Thyroid gland (tissue), 4 donors: Measurements from ENCODE around the gene DUS1L. TPM values are rescaled to one million over a fixed set of nuclear protein-coding genes. Genes with fewer than 3 reads are reported as not detected.

Experiments
- DNase-seq, 2 donors: peaks; one replicate each; pipeline ENCODE4 v3.0.0-alpha.2; 2019
- H3K27ac ChIP-seq, 3 donors: fragments of 200-600 bp; sonication (generic); 1 replicate in 2 of 3; 2 replicates in 1 of 3; pipeline ENCODE4 v1.5.1; 2016 to 2019; ENCODE audit warnings: mild to moderate bottlenecking in 1 of 3, moderate library complexity in 1 of 3
- H3K27me3 ChIP-seq: fragments of 200-600 bp; sonication (generic); one replicate; pipeline ENCODE4 v1.5.1; 2019
- H3K36me3 ChIP-seq, 2 donors: fragments of 200-600 bp; sonication (generic); one replicate each; pipeline ENCODE4 v1.5.1; 2016 to 2019
- H3K4me1 ChIP-seq, 2 donors: fragments of 200-600 bp; sonication (generic); one replicate each; pipeline ENCODE4 v1.5.1; 2017 to 2019
- H3K4me3 ChIP-seq, 3 donors: fragments of 200-600 bp; sonication (generic); replicated peaks in 1 of 3; 1 replicate in 2 of 3; 2 replicates in 1 of 3; pipeline ENCODE4 v1.5.1; 2016; ENCODE audit warnings: mild to moderate bottlenecking in 1 of 3
- H3K9me3 ChIP-seq: fragments of 200-600 bp; sonication (generic); one replicate; pipeline ENCODE4 v1.5.1; 2017
- POLR2A ChIP-seq, 2 donors: fragments of 450-650 bp; IDR thresholded peaks; one replicate each; pipeline ENCODE4 v1.6.1; 2017; ENCODE audit warnings: antibody characterized with exemption in 2 of 2, mild to moderate bottlenecking in 2 of 2, moderate library complexity in 1 of 2
- WGBS, 2 donors: methylation state at CpG; one replicate each; pipeline ENCODE4 v1.1.5; 2017; 5-methylcytosine and 5-hydroxymethylcytosine counted together
- intact Hi-C: fragments of 100-400 bp; cut with DNase I; formaldehyde crosslinking; loops from one replicate; pipeline ENCODE4 v1.15.1; 2023
- total RNA-seq, 4 donors: library from RNA; depleted of rRNA; stranded (reverse); fragments of >200 nt; gene quantifications; one replicate each; pipeline ENCODE4 v1.2.3, GENCODE V29; 2016
- TF ChIP-seq, protein P1 (sequence below), 6 experiments: fragments of 200-600 bp in 3 of 6; fragments of 450-650 bp in 3 of 6; sonication (generic) in 3 of 6; IDR thresholded peaks; one replicate each; pipeline ENCODE4 v1.5.1; 2016 to 2019; ENCODE audit warnings: antibody characterized with exemption in 6 of 6, mild to moderate bottlenecking in 2 of 6, inconsistent platforms in 1 of 6, moderate library complexity in 1 of 6

DUS1L gene
- total RNA-seq, 4 donors from 2014 or later = 58.7 to 90.5 (median 75.5) TPM

DNA sequence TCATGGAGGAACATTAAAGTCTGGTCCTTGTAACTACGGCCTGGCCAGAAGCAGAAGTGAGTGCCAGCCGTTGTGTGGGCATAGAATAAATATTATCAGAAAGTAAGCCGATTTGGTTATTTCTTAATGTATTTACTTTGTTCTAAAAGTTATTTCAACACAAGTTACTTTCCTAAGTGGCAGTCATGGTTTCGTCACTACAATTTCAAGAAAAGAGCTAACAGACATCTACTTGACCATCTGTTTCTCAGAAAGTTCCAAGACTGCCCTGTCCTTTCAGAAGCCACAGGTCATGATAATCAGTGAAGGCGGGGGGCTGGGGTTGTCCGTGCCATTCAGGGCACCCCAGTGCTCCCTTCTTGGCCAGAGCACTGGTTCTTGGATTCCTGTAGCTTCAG lies 47.3 kb upstream of the DUS1L start:
- H3K27me3 ChIP-seq = no peaks in the 10 kb centered on the region
- H3K27ac ChIP-seq = no peak overlapping the region
- no peak for TF ChIP-seq POLR2A (IDR thresholded peaks at IDR 0.05)
- DNase-seq = no peak
- intact Hi-C loops = no loop called here
- peaks cover 0 to 5% of the 10 kb centered on the region in 2 donors for H3K36me3 ChIP-seq
- peaks cover 9 to 10% of the 10 kb centered on the region in 2 donors for H3K4me1 ChIP-seq
- H3K9me3 ChIP-seq = no peaks in the 10 kb centered on the region
- H3K4me3 ChIP-seq = no peak overlapping the region
- WGBS, 2 donors = 91 to 96% methylated on average over 6 of the region's 6 CpGs

DNA sequence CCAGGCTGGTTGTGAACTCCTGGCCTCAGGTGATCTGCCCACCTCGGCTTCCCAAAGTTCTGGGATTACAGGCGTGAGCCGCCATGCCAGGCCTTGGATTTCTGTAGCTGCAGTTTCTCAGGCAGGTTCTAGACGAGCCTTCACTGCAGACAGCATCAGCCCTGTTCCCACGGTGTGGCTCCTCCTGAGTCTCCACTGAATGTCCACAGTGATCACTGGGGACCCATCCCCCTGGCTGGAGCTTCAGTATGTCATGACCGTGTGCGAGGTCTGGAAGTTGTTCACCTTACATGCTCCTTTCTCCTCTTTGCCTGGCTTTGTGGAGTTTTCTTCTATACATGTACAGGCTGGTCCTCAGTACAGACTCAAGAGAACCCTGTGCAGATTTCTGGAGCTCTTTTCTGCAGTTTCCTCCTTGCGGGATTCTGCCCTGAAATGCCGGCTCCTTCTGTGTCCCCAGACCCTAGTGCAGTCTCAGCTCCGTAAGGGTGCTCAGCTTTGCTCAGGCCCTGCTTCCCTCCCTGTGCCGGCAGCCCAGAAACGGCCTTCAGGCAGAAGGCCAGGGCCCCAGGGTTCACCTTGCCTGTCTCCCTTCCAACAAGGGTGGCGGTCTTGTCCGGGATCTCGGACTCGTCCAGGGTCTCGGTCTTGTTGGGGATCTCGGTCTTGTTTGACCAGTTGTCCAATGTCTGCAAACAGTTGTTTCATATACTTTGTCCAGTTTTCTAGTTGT lies 46.7 kb upstream of the DUS1L start:
- Histone ChIP-seq H3K4me1 (peaks cover 14 to 15% of the 10 kb centered on the region in 2 donors), H3K9me3 (no peaks in the 10 kb centered on the region)

DNA sequence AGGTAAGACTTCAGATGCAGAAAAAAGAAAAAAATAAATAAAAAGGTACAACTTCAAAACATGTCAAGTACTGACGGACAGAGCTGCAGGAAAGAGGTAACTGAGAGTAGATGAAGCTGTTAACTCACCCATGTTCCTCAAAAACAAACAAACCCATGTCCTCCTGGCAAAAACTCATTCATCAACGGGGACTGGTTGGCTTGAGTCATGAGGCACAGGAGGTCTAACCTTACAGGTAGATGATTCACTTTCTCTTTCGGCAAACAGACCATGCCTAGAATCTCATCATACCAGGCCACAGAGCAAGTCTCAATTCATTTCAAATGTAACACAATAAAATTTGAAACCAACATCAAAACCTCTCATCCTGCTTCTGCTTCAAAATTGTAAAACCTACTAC lies 44.7 kb upstream of the DUS1L start:
- Histone ChIP-seq H3K9me3 (no peaks in the 10 kb centered on the region), H3K27ac (peak overlapping the region; percentile 15 to 36 (median 32)), H3K4me3 (no peak overlapping the region), H3K4me1 (peaks cover 27 to 34% of the 10 kb centered on the region in 2 donors), H3K36me3 (peaks cover 0 to 5% of the 10 kb centered on the region in 2 donors), H3K27me3 (no peaks in the 10 kb centered on the region)
- 33 to 49% methylated on average over 3 of the region's 3 CpGs for WGBS, 2 donors
- intact Hi-C loops = no loop called here
- peak in 1 of 2 donors; percentile 41 for DNase-seq
- TF ChIP-seq POLR2A (IDR thresholded peaks at IDR 0.05) = peak in 1 of 2 donors; percentile 38
- TF ChIP-seq, protein P1, sequence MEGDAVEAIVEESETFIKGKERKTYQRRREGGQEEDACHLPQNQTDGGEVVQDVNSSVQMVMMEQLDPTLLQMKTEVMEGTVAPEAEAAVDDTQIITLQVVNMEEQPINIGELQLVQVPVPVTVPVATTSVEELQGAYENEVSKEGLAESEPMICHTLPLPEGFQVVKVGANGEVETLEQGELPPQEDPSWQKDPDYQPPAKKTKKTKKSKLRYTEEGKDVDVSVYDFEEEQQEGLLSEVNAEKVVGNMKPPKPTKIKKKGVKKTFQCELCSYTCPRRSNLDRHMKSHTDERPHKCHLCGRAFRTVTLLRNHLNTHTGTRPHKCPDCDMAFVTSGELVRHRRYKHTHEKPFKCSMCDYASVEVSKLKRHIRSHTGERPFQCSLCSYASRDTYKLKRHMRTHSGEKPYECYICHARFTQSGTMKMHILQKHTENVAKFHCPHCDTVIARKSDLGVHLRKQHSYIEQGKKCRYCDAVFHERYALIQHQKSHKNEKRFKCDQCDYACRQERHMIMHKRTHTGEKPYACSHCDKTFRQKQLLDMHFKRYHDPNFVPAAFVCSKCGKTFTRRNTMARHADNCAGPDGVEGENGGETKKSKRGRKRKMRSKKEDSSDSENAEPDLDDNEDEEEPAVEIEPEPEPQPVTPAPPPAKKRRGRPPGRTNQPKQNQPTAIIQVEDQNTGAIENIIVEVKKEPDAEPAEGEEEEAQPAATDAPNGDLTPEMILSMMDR (IDR thresholded peaks at IDR 0.05) = no peak

More for the DNA sequence above, 46.7 kb upstream of the DUS1L start:
- intact Hi-C loops = no loop called here
- H3K36me3 ChIP-seq = peaks cover 0 to 5% of the 10 kb centered on the region in 2 donors
- H3K27me3 ChIP-seq = no peaks in the 10 kb centered on the region
- no peak for DNase-seq
- 92 to 93% methylated on average over 18 of the region's 18 CpGs for WGBS, 2 donors
- TF ChIP-seq, protein P1 (IDR thresholded peaks at IDR 0.05) = no peak
- no peak for TF ChIP-seq POLR2A (IDR thresholded peaks at IDR 0.05)
- no peak overlapping the region for H3K4me3 ChIP-seq
- H3K27ac ChIP-seq = no peak overlapping the region

DNA sequence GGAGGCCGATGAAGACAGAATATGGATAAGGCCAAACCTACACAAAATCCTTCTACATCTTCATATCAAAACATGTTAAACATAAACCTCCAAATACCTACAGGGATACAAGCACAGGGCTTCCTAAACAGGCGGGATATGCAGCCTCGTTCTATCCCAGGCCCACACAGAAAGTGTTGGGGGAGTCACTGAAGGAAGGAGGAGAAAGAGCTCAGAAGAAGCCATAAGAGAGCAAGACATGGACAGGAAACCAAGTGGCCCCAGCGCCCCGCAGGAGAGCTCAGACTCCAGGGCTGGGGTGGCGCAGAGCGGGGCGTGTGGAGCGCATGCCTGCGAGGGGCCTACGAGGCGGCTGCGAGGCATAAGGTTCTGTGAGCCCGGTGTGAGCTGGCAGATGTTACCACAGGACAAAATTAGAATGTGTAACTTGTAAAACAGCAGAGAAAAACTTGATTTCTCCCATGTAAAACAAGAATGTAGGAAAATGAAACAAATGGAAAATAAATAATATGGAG lies 43.4 kb upstream of the DUS1L start:
- Histone ChIP-seq H3K9me3 (no peaks in the 10 kb centered on the region), H3K36me3 (peaks cover 0 to 5% of the 10 kb centered on the region in 2 donors), H3K27me3 (no peaks in the 10 kb centered on the region), H3K27ac (peak overlapping the region in 2 of 3 donors; percentile 62 to 97), H3K4me1 (peaks cover 34 to 41% of the 10 kb centered on the region in 2 donors), H3K4me3 (no peak overlapping the region)
- DNase-seq = no peak
- intact Hi-C loops = no loop called here
- 95 to 96% methylated on average over 14 of the region's 14 CpGs for WGBS, 2 donors
- TF ChIP-seq, protein P1 (IDR thresholded peaks at IDR 0.05) = no peak
- TF ChIP-seq POLR2A (IDR thresholded peaks at IDR 0.05) = no peak

DNA sequence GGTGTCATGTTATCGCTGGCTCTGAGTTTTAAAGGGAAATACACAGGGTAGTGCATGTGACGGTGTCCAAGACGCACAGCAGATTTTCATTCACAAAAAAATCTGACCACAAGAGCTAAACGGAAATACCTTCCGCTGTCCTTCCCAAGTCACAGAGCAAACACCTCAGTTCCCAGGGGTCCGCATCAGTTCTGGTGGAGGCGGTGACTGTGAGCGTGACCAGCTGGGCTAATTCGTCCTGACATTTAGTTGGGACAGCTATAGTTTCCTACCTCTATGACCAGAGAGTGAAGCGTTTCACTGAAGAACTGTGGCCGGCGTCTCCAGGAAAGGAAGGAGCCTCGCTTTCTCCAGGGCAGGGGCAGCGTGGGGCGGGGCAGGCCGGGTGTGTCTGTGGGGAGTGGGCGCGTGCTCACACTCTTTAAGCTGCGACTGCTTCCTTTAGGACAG lies 42.9 kb upstream of the DUS1L start:
- no peak overlapping the region for H3K4me3 ChIP-seq
- intact Hi-C loops = no loop called here
- H3K4me1 ChIP-seq = peaks cover 39 to 46% of the 10 kb centered on the region in 2 donors
- H3K27ac ChIP-seq = peak overlapping the region; percentile 62 to 97 (median 72)
- TF ChIP-seq POLR2A (IDR thresholded peaks at IDR 0.05) = no peak
- DNase-seq = no peak
- H3K36me3 ChIP-seq = peaks cover 0 to 5% of the 10 kb centered on the region in 2 donors
- H3K9me3 ChIP-seq = no peaks in the 10 kb centered on the region
- WGBS, 2 donors = 73 to 79% methylated on average over 19 of the region's 19 CpGs
- H3K27me3 ChIP-seq = no peaks in the 10 kb centered on the region

DNA sequence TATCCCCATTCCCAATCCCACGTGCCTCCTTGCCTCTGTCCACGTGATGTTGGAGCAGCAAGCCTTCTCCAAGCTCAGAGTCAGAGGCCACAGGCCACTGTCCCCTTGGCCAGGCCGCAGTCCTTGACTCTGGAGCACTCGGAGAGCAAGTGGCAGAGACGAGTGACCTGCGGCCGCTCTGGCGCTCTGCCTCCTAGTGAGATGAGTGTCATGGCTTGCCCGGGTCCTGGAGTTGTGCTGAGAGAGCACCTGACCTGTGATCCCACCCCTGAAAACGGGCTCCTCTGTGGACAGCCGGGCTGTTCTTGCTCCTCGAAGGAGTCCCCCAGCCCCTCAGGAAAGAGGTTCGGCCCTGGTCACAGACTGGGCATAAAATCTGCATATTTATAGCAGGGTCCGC lies 42.4 kb upstream of the DUS1L start:
- H3K27me3 ChIP-seq = no peaks in the 10 kb centered on the region
- peak overlapping the region; percentile 62 to 97 (median 72) for H3K27ac ChIP-seq
- no peak overlapping the region for H3K4me3 ChIP-seq
- peak in 1 of 2 donors; percentile 35 for TF ChIP-seq POLR2A (IDR thresholded peaks at IDR 0.05)
- TF ChIP-seq, protein P1 (IDR thresholded peaks at IDR 0.05) = no peak
- peak; percentile 76 to 84 for DNase-seq
- WGBS, 2 donors = 44 to 52% methylated on average over 14 of the region's 14 CpGs
- intact Hi-C loops = no loop called here
- peaks cover 43 to 51% of the 10 kb centered on the region in 2 donors for H3K4me1 ChIP-seq
- H3K9me3 ChIP-seq = no peaks in the 10 kb centered on the region
- H3K36me3 ChIP-seq = peaks cover 0 to 5% of the 10 kb centered on the region in 2 donors
